RWPE2 (cell line): Measurements from ENCODE around the gene APLP1.

ENCODE experiments used
- ATAC-seq: fragments of 200-7000 bp; cut with Tn5 transposase; 3 replicates; pipeline ENCODE4 v1.9.1; 2021; ENCODE audit warnings: low read depth
- DNase-seq: peaks from one replicate; pipeline ENCODE4 v3.0.0-alpha.2; 2020; ENCODE audit warnings: low spot score
- H3K27ac ChIP-seq: fragments of 450-650 bp; 2 replicates; pipeline ENCODE4 v1.5.1; 2017; ENCODE audit warnings: mild to moderate bottlenecking; ENCODE audit not compliant: poor library complexity, severe bottlenecking
- H3K27me3 ChIP-seq: fragments of 250-450 bp; sonication (Bioruptor Pico); 2 replicates; pipeline ENCODE4 v1.5.1; 2021; ENCODE audit warnings: mild to moderate bottlenecking, moderate library complexity; ENCODE audit not compliant: insufficient read depth, poor library complexity, severe bottlenecking
- H3K36me3 ChIP-seq: fragments of 250-450 bp; sonication (Bioruptor Pico); 2 replicates; pipeline ENCODE4 v1.5.1; 2020; ENCODE audit warnings: low read depth, mild to moderate bottlenecking, moderate library complexity
- H3K4me1 ChIP-seq: fragments of 250-450 bp; sonication (Bioruptor Pico); 2 replicates; pipeline ENCODE4 v1.5.1; 2021; ENCODE audit warnings: mild to moderate bottlenecking, moderate library complexity; ENCODE audit not compliant: insufficient read depth, poor library complexity, severe bottlenecking
- H3K4me3 ChIP-seq: fragments of 250-450 bp; sonication (Bioruptor Pico); 2 replicates; pipeline ENCODE4 v1.5.1; 2021; ENCODE audit warnings: mild to moderate bottlenecking, moderate library complexity; ENCODE audit not compliant: severe bottlenecking
- H3K9me3 ChIP-seq: fragments of 250-450 bp; sonication (Bioruptor Pico); 2 replicates; pipeline ENCODE4 v1.5.1; 2021; ENCODE audit warnings: mild to moderate bottlenecking, moderate library complexity; ENCODE audit not compliant: severe bottlenecking
- CTCF ChIP-seq: fragments of 450-650 bp; IDR thresholded peaks from one replicate; pipeline ENCODE4 v1.5.1; 2017; ENCODE audit warnings: mild to moderate bottlenecking, moderate library complexity; ENCODE audit not compliant: poor library complexity, severe bottlenecking

APLP1 gene

GRCh38 chr19:35870798-35871197, 2.4 kb downstream of the APLP1 start:
- H3K4me3 ChIP-seq: no peak overlapping the region
- ATAC-seq (no peak), DNase-seq (no peak)
- no peak for TF ChIP-seq CTCF
- peaks cover 4% of the 10 kb centered on the region for H3K4me1 ChIP-seq
- H3K9me3 ChIP-seq: no peaks in the 10 kb centered on the region
- peaks cover 10% of the 10 kb centered on the region for H3K27me3 ChIP-seq
- H3K36me3 ChIP-seq: no peaks in the 10 kb centered on the region
- no peak overlapping the region for H3K27ac ChIP-seq

- Histone ChIP-seq H3K9me3 (no peaks in the 10 kb centered on the region), H3K4me1 (peaks cover 4% of the 10 kb centered on the region), H3K4me3 (no peak overlapping the region), H3K36me3 (no peaks in the 10 kb centered on the region), H3K27me3 (peaks cover 10% of the 10 kb centered on the region), H3K27ac (no peak overlapping the region)
- DNase-seq: no peak
- TF ChIP-seq CTCF: no peak
- no peak for ATAC-seq
Observed at GRCh38 chr19:35871611-35872010, 3.2 kb downstream of the APLP1 start.

GRCh38 chr19:35872180-35872579, 3.8 kb downstream of the APLP1 start:
- Histone ChIP-seq H3K27me3 (peaks cover 10% of the 10 kb centered on the region), H3K27ac (no peak overlapping the region), H3K36me3 (no peaks in the 10 kb centered on the region), H3K9me3 (no peaks in the 10 kb centered on the region), H3K4me1 (peaks cover 4% of the 10 kb centered on the region), H3K4me3 (no peak overlapping the region)
- TF ChIP-seq CTCF: no peak
- ATAC-seq: no peak
- no peak for DNase-seq

- ATAC-seq: no peak
- TF ChIP-seq CTCF: no peak
- DNase-seq: no peak
- no peak overlapping the region for H3K4me3 ChIP-seq
- H3K9me3 ChIP-seq: no peaks in the 10 kb centered on the region
- no peaks in the 10 kb centered on the region for H3K36me3 ChIP-seq
- no peak overlapping the region for H3K27ac ChIP-seq
- no peaks in the 10 kb centered on the region for H3K4me1 ChIP-seq
- H3K27me3 ChIP-seq: peaks cover 5% of the 10 kb centered on the region
Observed at GRCh38 chr19:35874392-35874930, 6.1 kb downstream of the APLP1 start.

GRCh38 chr19:35879068-35879467, 10.7 kb downstream of the APLP1 start:
- no peak for TF ChIP-seq CTCF
- no peak for DNase-seq
- no peaks in the 10 kb centered on the region for H3K4me1 ChIP-seq
- no peak for ATAC-seq
- no peak overlapping the region for H3K27ac ChIP-seq
- H3K36me3 ChIP-seq: no peaks in the 10 kb centered on the region
- H3K9me3 ChIP-seq: no peaks in the 10 kb centered on the region
- H3K27me3 ChIP-seq: peaks cover 7% of the 10 kb centered on the region
- no peak overlapping the region for H3K4me3 ChIP-seq
